HCT116 (cell line): ENCODE measurements around the gene ADAM17.

Experiments used
- EZH2 ChIP-seq: fragments of 200-600 bp; sonication (generic); IDR thresholded peaks from 2 replicates; pipeline ENCODE4 v1.6.1; 2017; ENCODE audit warnings: antibody characterized with exemption, mixed run types
- SP1 ChIP-seq: IDR thresholded peaks from 2 replicates; pipeline ENCODE4 v1.6.1; 2012; ENCODE audit warnings: low read depth
- SRF ChIP-seq: IDR thresholded peaks from 2 replicates; pipeline ENCODE4 v1.6.1; 2012; ENCODE audit warnings: low read depth
- TCF7L2 ChIP-seq: IDR thresholded peaks from 2 replicates; pipeline ENCODE4 v1.7.0; 2011; ENCODE audit warnings: borderline replicate concordance, inconsistent platforms; ENCODE audit not compliant: insufficient read depth, insufficient read length; ENCODE audit errors: extremely low read depth
- ZNF274 ChIP-seq: fragments of 200-500 bp; sonication (Bioruptor generic); IDR thresholded peaks from 2 replicates; pipeline ENCODE4 v1.6.1; 2014; ENCODE audit warnings: mild to moderate bottlenecking, low read depth, low read length, inconsistent platforms
- TF ChIP-seq, protein P1 (sequence below), 3 experiments: fragments of 200-600 bp in 1 of 3; sonication (generic) in 1 of 3; IDR thresholded peaks in 2 of 3; conservative IDR thresholded peaks in 1 of 3; 2 replicates each; pipeline ENCODE4 v1.5.1; 2012 to 2017; ENCODE audit warnings: low read depth in 2 of 3, low read length in 2 of 3, antibody characterized with exemption in 1 of 3, borderline replicate concordance in 1 of 3, control low read depth in 1 of 3, mild to moderate bottlenecking in 1 of 3, mixed read lengths in 1 of 3, mixed run types in 1 of 3, moderate library complexity in 1 of 3; ENCODE audit not compliant: insufficient read depth in 1 of 3
- TF ChIP-seq, protein P2 (sequence below): IDR thresholded peaks from 2 replicates; pipeline ENCODE4 v1.6.1; 2012
- TF ChIP-seq, protein P3 (sequence below): IDR thresholded peaks from 2 replicates; pipeline ENCODE4 v1.6.1; 2012
- TF ChIP-seq, protein P4 (sequence below): IDR thresholded peaks from 2 replicates; pipeline ENCODE4 v1.6.1; 2012; ENCODE audit warnings: low read depth

DNA sequence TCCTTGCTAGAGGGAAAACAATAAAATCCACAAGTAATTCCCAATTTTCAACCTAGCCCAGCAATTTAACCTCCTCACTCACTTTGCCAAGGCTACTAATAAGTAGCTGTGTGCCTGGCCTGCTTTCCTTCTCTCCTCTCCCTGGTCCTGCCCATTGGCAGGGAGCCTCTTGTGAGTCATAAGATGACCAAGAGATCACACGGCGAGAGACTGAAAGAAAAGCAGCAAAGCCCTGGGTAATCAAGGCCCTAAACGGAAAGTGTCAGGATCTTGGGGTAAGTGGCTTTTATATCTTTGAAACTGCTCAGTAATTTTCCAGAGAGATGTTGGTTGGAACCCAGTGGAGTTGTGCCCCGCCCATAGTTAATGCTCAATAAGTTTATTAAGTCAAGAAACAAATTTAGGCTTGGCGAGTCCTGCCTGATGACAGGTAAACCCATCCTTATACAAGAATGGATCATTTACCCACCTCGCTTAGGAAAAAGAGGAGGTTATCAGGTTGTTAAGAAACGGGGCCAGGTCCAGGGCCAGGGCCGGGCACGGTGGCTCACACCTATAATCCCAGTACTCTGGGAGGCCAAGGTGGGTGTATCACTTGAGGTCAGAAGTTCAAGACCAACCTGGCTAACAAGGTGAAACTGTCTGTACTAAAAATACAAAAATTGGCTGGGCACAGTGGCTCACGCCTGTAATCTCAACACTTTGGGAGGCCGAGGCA, 10.0 kb upstream of the ADAM17 start:
- TF ChIP-seq, protein P1, sequence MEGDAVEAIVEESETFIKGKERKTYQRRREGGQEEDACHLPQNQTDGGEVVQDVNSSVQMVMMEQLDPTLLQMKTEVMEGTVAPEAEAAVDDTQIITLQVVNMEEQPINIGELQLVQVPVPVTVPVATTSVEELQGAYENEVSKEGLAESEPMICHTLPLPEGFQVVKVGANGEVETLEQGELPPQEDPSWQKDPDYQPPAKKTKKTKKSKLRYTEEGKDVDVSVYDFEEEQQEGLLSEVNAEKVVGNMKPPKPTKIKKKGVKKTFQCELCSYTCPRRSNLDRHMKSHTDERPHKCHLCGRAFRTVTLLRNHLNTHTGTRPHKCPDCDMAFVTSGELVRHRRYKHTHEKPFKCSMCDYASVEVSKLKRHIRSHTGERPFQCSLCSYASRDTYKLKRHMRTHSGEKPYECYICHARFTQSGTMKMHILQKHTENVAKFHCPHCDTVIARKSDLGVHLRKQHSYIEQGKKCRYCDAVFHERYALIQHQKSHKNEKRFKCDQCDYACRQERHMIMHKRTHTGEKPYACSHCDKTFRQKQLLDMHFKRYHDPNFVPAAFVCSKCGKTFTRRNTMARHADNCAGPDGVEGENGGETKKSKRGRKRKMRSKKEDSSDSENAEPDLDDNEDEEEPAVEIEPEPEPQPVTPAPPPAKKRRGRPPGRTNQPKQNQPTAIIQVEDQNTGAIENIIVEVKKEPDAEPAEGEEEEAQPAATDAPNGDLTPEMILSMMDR (IDR thresholded peaks at IDR 0.05 in 2 of 3, conservative IDR thresholded peaks at IDR 0.05 in 1 of 3; ENCODE audit: borderline replicate concordance in 1 of 3, insufficient read depth in 1 of 3, low read depth in 2 of 3, low read length in 2 of 3), result no peak
- TF ChIP-seq ZNF274, result no peak
- TF ChIP-seq TCF7L2, result peak; percentile 20
- TF ChIP-seq, protein P2, sequence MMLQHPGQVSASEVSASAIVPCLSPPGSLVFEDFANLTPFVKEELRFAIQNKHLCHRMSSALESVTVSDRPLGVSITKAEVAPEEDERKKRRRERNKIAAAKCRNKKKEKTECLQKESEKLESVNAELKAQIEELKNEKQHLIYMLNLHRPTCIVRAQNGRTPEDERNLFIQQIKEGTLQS, result no peak
- peak; percentile 46; the same call in 1 of the 2 replicates for TF ChIP-seq SRF
- no peak for TF ChIP-seq EZH2
- TF ChIP-seq, protein P3, sequence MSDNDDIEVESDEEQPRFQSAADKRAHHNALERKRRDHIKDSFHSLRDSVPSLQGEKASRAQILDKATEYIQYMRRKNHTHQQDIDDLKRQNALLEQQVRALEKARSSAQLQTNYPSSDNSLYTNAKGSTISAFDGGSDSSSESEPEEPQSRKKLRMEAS, result peak; percentile 39; the same call in 1 of the 2 replicates
- peak; percentile 81 for TF ChIP-seq SP1
- TF ChIP-seq, protein P4, sequence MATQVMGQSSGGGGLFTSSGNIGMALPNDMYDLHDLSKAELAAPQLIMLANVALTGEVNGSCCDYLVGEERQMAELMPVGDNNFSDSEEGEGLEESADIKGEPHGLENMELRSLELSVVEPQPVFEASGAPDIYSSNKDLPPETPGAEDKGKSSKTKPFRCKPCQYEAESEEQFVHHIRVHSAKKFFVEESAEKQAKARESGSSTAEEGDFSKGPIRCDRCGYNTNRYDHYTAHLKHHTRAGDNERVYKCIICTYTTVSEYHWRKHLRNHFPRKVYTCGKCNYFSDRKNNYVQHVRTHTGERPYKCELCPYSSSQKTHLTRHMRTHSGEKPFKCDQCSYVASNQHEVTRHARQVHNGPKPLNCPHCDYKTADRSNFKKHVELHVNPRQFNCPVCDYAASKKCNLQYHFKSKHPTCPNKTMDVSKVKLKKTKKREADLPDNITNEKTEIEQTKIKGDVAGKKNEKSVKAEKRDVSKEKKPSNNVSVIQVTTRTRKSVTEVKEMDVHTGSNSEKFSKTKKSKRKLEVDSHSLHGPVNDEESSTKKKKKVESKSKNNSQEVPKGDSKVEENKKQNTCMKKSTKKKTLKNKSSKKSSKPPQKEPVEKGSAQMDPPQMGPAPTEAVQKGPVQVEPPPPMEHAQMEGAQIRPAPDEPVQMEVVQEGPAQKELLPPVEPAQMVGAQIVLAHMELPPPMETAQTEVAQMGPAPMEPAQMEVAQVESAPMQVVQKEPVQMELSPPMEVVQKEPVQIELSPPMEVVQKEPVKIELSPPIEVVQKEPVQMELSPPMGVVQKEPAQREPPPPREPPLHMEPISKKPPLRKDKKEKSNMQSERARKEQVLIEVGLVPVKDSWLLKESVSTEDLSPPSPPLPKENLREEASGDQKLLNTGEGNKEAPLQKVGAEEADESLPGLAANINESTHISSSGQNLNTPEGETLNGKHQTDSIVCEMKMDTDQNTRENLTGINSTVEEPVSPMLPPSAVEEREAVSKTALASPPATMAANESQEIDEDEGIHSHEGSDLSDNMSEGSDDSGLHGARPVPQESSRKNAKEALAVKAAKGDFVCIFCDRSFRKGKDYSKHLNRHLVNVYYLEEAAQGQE, result no peak
